GM18498 (cell line): ENCODE data around the gene AURKAIP1.

Experiments used
- ATAC-seq: cut with Tn5 transposase; IDR thresholded peaks from one replicate; pipeline ENCODE4 v1.9.1; 2021; ENCODE audit warnings: mild to moderate bottlenecking, moderate library complexity; ENCODE audit not compliant: unreplicated experiment

The AURKAIP1 gene

GRCh38 chr1:1361982-1362423, 13.0 kb downstream of the AURKAIP1 start:
- no peak for ATAC-seq

- ATAC-seq: no peak
Measured at GRCh38 chr1:1361233-1361981, 13.6 kb downstream of the AURKAIP1 start.

- ATAC-seq: no peak
Measured at GRCh38 chr1:1360506-1361169, 14.4 kb downstream of the AURKAIP1 start.

GRCh38 chr1:1359664-1360468, 15.1 kb downstream of the AURKAIP1 start:
- no peak for ATAC-seq

GRCh38 chr1:1359308-1359663, 15.7 kb downstream of the AURKAIP1 start:
- ATAC-seq: no peak

- no peak for ATAC-seq
Measured at GRCh38 chr1:1358433-1359271, 16.4 kb downstream of the AURKAIP1 start, which contains the start of gene MXRA8. Gene MXRA8, minus strand, starts transcription at chr1:1358555. Its CDS starts 51 bp downstream, at chr1:1358504.

GRCh38 chr1:1357871-1358432, 17.1 kb downstream of the AURKAIP1 start:
- no peak for ATAC-seq

GRCh38 chr1:1356796-1357401, 18.1 kb downstream of the AURKAIP1 start:
- no peak for ATAC-seq

- no peak for ATAC-seq
Measured at GRCh38 chr1:1356166-1356795, 18.7 kb downstream of the AURKAIP1 start.

GRCh38 chr1:1355416-1355815, 19.6 kb downstream of the AURKAIP1 start:
- ATAC-seq: no peak

- ATAC-seq: no peak
Measured at GRCh38 chr1:1354271-1355247, 20.4 kb downstream of the AURKAIP1 start.

GRCh38 chr1:1353389-1354151, 21.4 kb downstream of the AURKAIP1 start:
- ATAC-seq: no peak

- no peak for ATAC-seq
Measured at GRCh38 chr1:1352786-1353388, 22.1 kb downstream of the AURKAIP1 start.

GRCh38 chr1:1351511-1352427, 23.2 kb downstream of the AURKAIP1 start:
- ATAC-seq: no peak

GRCh38 chr1:1349256-1350012, 25.6 kb downstream of the AURKAIP1 start, which contains the start of gene DVL1:
Gene DVL1, minus strand, starts transcription at chr1:1349418. Its CDS starts 353 bp downstream, at chr1:1349065.
- ATAC-seq: peak; percentile 75
